Posterior vena cava (tissue), 2 donors: ENCODE results near the gene CABLES2. TPM values are rescaled to one million over a fixed set of nuclear protein-coding genes. Genes with fewer than 3 reads are reported as not detected.

Experiments
- DNase-seq: peaks from one replicate; pipeline ENCODE4 v3.0.0-alpha.2; 2020; ENCODE audit warnings: low spot score
- intact Hi-C, 2 donors: fragments of 100-400 bp; cut with DNase I; formaldehyde crosslinking; loops; one replicate each; pipeline versions ENCODE4 v1.14.1 to v1.14.2; 2022 to 2023
- total RNA-seq, 2 donors: library from RNA; stranded (reverse); fragmentation: NEBNext Ultra II Directional; extraction: Animal tissue kit (Norgen Biotek cat#: 25700); gene quantifications; one replicate each; pipeline ENCODE4 v1.2.1, GENCODE V29; 2021
- donor health status: DM: yes; HTN: yes; CAD: no.
- donor health status: DM: yes; HTN: yes; CAD: no.

Gene CABLES2
- total RNA-seq, 2 donors from 2014 or later, result 3.4 to 3.8 TPM

- intact Hi-C loops, result loop anchor here (5.0 to 10.0 kb wide), 2 partner anchors 386 to 1633 kb away; partner anchors contain the start of gene MRGBP (in 1 of the 2)
These were observed 2.2 kb upstream of the CABLES2 start for GRCh38 chr20:62409086-62409853.

GRCh38 chr20:62408640-62409039 lies 1.6 kb upstream of the CABLES2 start:
- DNase-seq, result no peak
- intact Hi-C loops, result loop anchor here (5.0 to 10.0 kb wide), 2 partner anchors 386 to 1634 kb away; partner anchors contain the start of gene MRGBP (in 1 of the 2)

More at GRCh38 chr20:62409086-62409853, 2.2 kb upstream of the CABLES2 start:
- DNase-seq, result no peak

GRCh38 chr20:62408055-62408454 lies 970 bp upstream of the CABLES2 start:
- DNase-seq, result no peak
- intact Hi-C loops, result loop anchor here (5.0 to 10.0 kb wide), 2 partner anchors 387 to 1634 kb away; partner anchors contain the start of gene MRGBP (in 1 of the 2)

GRCh38 chr20:62406635-62407176 lies 379 bp downstream of the CABLES2 start:
- no peak for DNase-seq
- intact Hi-C loops, result loop anchor here (5.0 to 10.0 kb wide), 2 partner anchors 388 to 1636 kb away; partner anchors contain the start of gene MRGBP (in 1 of the 2)

DNA sequence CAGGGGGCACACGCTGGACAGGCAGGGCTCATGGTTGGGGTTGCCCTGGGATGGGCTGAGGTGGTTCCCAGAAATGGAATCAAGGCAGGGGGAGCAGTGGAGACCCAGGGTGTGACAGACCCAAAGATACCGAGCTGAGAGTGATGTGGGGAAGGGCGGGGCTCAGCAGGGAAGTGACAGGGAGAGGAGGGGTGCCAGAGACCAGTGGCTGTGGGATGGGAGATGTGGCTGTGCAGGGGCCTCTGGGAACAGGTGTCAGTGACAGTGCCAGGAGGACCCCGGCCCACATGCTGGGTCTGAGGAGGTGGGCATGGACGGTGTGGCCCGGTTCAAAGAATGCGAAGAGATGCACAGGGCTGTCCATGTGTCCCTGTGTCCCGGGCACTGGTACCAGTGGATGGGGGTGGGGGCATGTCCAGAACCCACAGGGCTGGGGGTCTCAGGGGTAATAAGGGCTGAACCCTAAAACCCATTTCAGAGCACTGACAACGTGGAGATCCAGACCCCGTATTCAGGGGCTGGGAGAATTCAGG lies 1.0 kb downstream of the CABLES2 start:
- DNase-seq, result no peak
- intact Hi-C loops, result loop anchor here (5.0 to 10.0 kb wide), 2 partner anchors 389 to 1636 kb away; partner anchors contain the start of gene MRGBP (in 1 of the 2)

- intact Hi-C loops, result loop anchor here (5.0 to 10.0 kb wide), 2 partner anchors 389 to 1637 kb away; partner anchors contain the start of gene MRGBP (in 1 of the 2)
- no peak for DNase-seq
These were observed 1.7 kb downstream of the CABLES2 start for GRCh38 chr20:62405108-62405980.

- intact Hi-C loops, result loop anchor here (5.0 to 10.0 kb wide), 2 partner anchors 390 to 1638 kb away; partner anchors contain the start of gene MRGBP (in 1 of the 2)
- DNase-seq, result no peak
These were observed 2.4 kb downstream of the CABLES2 start for GRCh38 chr20:62404761-62405107.

DNA sequence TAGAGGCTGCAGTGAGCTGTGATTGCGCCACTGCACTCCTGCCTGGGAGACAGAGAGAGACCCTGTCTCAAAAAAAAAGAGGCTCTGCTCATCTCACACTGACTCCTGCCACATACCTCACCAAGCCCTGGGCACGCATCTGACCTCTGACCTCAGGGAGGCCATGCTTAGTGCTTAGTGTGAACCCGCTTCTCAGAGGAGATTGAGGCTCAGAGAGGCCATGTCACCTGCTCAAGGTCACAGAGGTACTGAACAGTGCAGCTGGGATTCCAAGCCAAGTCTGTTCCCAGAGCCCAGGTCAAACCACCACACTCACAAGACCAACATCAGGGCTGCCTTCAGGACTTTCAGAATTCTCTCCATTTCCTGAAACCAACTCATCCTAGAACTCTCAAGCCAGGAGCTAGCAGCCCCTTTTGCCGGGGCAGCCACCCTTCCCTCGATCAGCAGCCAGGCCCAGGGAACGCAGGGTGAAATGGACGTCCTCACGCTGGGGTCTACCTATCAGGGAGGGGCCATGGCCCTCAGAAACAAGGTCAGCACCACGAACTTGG lies 2.9 kb downstream of the CABLES2 start:
- intact Hi-C loops, result loop anchor here in 1 of 2 donors (10.0 kb wide), 1 partner anchor 391 kb away; the partner anchor contains the start of gene MRGBP
- DNase-seq, result no peak

GRCh38 chr20:62403331-62403730 lies 3.8 kb downstream of the CABLES2 start:
- no peak for DNase-seq
- intact Hi-C loops, result loop anchor here in 1 of 2 donors (10.0 kb wide), 1 partner anchor 391 kb away; the partner anchor contains the start of gene MRGBP

DNA sequence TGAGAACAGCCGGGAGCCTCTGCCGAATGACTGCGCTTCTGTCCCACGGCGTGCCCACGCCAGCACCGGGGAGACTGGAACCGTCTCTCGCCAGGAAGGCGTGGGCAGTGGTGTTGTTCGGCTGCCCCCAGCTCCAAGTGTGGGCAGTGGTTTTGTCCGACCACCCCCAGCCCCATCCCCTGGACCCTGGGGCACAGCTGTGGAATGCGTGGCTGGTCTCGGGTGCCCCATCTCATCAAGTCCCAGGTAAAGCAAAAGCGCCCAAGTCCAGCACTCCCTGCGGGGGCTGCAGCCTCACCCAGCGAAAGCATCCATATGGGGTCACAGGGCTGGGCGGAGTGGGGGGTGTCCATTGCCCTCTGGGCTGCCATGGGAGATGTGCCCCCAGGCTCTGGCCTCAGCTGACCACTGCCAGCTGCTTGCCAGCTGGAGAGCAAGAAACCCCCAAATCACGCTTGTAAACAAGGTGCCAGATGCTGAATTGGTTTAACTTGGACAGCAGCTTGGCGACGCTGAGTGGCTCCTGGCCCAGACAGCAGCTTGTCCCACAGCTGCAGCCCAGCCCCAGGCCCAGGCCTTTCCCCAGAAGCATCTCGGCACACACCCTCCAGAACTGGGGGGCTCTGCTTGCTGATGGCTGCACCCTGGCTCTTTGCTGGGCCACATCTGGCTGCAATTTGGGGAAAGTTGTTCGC lies 4.5 kb downstream of the CABLES2 start:
- no peak for DNase-seq
- intact Hi-C loops, result loop anchor here in 1 of 2 donors (10.0 kb wide), 1 partner anchor 392 kb away; the partner anchor contains the start of gene MRGBP

GRCh38 chr20:62401331-62401779 lies 5.7 kb downstream of the CABLES2 start:
- no peak for DNase-seq
- intact Hi-C loops, result loop anchor here in 1 of 2 donors (10.0 kb wide), 1 partner anchor 393 kb away; the partner anchor contains the start of gene MRGBP

DNA sequence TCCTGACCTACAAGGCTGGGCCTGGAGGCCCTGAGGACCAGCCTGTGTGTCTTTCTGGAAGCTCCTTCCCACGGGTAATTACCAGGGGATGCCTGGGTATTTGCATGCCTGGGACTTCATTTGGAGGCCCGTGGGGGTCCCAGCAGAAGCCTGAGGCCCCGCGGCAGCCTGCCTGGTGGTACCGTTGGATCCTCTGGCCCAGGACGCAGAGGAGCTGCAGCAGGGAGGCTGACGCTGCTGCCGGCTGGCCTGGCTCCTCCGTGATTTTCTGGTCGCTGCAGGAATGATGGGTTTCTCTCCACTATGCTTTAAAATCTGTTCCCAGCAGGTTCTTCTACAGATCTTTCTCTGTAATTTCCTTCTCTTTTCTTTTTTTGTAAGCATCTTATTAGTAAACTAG lies 6.5 kb downstream of the CABLES2 start:
- no peak for DNase-seq
- intact Hi-C loops, result loop anchor here in 1 of 2 donors (10.0 kb wide), 1 partner anchor 394 kb away; the partner anchor contains the start of gene MRGBP

DNA sequence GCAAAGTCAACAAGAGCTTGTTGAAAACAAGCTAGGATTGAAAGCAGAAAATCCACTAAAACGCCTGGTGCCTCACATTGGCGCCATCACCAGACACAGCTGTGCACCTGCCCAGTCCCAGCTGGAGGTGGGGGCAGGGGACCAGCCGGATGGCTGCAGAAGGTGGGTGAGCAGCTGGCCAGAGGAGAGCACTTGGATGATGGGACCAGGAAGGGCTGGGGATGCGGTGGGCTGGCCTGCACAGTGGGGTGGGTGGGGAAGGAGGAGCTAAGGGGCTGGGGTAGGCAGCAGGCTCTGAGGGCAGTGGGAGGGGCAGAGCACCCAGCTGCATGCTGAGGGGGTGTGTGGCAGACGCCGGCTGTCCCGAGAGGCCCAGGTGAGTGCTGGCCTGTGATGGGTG lies 7.1 kb downstream of the CABLES2 start:
- intact Hi-C loops, result loop anchor here in 1 of 2 donors (10.0 kb wide), 1 partner anchor 395 kb away; the partner anchor contains the start of gene MRGBP
- no peak for DNase-seq

DNA sequence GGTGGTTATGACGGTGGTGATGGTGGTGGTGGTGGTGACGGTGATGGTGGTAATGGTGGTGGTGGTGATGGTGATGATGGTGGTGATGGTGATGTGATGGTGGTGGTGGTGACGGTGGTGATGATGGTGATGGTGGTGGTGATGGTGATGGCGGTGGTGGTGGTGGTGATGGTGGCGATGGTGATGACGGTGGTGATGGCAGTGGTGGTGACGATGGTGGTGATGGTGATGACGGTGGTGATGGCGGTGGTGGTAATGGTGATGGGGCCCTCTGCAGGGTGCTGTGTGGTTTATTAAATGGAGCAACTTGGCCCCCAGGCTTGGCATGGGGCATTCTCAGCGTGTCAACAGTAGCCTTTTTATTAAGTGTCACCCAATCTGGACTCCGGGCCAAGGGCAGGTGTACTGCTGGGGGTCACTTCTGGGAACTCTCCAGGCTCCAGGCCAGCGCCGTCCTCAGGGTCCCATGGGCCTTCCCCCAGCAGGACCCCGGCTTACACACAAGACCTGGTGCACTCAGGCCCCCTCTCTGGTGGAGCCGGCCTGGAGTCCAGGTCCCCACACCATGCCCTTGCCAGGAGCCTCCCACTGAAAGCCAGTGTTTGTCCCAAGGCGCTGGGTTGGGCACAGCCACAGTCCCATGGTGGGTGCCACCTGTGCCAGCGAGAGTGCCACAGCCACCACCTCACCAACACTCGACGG lies 8.8 kb downstream of the CABLES2 start:
- DNase-seq, result no peak
- intact Hi-C loops, result no loop called here

- DNase-seq, result no peak
- intact Hi-C loops, result no loop called here
These were observed 10.5 kb downstream of the CABLES2 start for GRCh38 chr20:62396367-62397239.
